HG03039 (cell line): ENCODE measurements around the gene PRSS8.

Experiments used
- ATAC-seq: cut with Tn5 transposase; IDR thresholded peaks from one replicate; pipeline ENCODE4 v1.9.1; 2021; ENCODE audit warnings: mild to moderate bottlenecking, moderate library complexity; ENCODE audit not compliant: unreplicated experiment

The PRSS8 gene

DNA sequence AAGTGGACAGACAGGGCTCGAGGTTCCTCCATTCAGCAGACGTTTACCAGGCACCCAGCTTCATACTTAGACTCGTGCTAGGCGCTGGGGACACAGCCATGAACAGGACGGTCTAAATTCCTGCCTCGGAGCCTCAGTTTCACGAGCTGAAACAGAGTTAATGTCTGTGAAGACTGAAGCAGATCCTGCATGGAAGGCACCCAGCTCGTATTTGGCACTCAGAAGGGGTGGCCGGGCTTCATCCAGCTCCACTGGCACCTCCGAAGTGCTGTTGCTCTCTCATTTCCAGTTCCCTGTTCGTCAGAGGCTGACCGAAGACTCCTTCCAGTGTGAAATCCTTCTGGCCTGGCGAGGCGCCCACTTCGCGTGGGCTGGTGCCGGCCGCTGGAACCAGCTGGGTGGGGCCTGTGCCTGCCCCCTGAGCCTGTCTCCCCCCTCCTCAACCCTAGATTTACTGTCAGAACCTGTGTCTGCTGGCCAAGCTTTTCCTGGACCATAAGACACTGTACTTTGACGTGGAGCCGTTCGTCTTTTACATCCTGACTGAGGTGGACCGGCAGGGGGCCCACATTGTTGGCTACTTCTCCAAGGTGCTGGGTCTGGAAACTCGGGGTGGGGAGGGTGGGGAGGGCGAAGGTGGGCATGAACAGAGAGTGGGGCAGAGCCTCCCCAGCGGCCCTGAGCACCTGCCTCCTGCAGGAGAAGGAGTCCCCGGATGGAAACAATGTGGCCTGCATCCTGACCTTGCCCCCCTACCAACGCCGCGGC lies 5.8 kb downstream of the PRSS8 start:
- no peak for ATAC-seq

DNA sequence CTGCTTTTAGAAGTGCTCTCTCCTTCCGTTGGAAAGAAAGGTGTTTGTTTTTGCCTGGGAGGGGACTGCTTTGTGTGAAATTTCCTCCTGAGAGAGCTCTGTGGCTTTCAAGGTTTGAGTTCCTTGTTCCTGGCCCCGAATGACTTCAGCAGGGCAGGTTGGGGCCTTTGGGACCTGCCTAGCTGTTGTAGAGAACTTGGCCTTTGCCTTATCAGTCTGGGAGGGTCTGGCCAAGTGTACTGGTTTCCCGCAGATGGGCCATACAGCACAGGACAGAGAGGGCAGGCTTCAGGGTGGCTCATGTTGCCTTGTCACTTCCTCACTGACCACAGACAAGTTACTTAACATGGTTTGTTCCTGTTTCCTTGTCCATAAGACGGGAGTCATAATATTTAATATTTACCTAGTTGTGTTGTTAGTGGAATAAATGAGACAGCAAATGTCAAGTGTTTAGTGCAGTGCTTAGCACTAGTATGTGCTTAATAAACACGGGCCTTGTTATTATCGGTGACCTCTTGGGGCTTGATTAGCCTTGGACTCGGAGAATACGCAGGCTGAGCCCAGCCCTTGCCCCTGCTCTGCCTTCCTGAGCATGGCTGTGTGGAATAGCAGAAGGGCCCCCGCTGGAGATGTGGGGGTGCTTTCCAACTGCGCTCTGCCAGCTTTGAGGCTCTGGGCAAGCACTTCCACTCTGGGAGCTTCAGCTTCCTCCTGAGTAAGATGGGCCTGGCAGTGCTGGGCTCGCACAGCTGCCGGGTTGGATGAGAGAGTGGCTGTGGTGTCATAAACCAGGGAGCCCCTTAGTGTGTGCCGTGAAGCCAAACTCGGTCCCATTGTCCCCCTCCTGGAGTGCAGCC lies 6.6 kb downstream of the PRSS8 start:
- ATAC-seq, result no peak

- ATAC-seq, result no peak
These were observed 8.3 kb downstream of the PRSS8 start for GRCh38 chr16:31127182-31127581.

DNA sequence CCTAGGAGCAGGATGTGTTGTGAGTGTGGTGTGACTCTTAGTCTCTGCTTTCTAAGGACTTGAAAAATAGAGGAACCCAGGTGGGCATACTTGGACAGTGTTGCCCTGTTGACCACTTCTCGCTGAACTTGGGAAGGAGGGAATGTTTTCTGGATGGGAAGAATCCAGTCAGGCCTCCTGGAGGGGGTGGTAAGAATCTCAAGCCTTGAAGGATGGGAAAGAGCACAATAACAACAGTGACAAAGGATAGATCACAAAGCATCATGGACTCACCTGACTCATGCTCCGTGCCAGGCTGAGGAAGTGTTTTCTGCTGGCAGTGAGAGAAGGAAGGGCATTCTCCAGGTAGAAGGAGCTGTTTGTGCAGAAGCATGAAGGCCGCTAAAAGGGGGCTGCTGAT lies 9.7 kb downstream of the PRSS8 start:
- ATAC-seq, result no peak

GRCh38 chr16:31120129-31120528 lies 15.4 kb downstream of the PRSS8 start:
- no peak for ATAC-seq

GRCh38 chr16:31118223-31119155 lies 17.0 kb downstream of the PRSS8 start:
- ATAC-seq, result no peak

GRCh38 chr16:31117384-31118222 lies 17.9 kb downstream of the PRSS8 start, which contains the start of gene KAT8:
Gene KAT8, plus strand, starts transcription at chr16:31117664. Its CDS starts 18 bp downstream, at chr16:31117682.
- peak; percentile 81 for ATAC-seq

DNA sequence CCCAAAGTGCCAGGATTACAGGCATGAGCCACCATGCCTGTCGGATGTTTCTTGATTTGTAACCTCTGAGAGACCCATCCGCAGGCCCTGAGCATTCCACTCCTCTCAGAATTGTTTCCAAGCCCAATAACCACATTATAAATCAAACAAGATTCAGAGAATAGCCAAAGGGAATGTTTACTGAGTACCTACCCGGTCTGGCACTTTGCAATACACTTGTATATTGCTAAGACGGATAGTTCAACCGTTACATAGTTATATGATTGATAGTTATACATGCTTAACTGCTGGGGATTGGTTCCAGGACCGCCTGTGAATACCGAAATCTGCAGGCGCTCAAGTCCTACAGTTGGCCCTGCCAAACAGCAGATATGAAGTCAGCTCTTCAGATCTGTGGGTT lies 21.1 kb downstream of the PRSS8 start:
- ATAC-seq, result no peak

DNA sequence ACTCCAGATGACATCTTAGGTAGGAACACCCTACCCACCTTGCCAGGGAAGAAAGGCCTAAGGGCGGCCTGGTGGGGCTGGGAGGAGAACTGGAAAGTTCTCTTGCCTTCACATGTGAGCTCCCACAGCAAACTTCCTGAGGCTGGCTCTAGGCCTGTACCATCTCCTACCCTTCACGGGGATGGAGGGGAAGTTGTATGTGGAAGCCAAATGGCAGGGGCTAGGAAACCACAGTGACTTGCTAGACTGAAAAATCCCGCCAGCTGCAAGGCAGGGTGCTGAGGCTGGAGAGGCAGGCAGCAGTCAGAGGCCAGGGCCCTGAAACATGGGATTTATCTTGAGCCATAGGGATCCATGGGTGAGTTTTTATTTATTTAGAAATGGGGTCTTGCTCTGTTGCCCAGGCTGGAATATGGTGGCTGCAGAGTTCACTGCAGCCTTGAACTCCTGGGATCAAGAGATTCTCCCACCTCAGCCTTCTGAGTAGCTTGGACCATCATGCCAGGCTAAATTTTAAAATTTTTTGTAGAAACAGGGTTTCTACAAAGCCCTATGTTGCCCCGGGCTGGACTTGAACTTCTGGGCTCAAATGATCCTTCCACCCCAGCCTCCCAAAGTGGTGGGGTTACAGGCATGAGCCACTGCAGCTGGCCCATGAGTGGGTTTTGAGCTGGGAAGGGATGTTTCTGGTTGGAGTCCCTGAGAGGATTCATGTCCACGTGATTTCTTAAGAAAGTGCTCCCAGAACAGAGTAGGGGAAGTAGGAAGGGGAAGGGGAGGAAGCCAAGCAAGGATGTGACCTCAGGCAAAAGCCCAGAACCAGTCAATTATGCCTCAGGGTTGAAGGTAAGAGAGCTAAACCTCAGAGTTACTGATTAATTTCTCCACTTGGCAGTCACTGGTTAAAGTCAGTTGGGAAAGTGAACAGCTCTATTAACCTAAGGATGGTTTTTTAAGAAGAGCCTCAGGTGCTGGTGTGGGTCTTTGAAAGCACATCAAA lies 22.1 kb downstream of the PRSS8 start:
- ATAC-seq, result no peak

- no peak for ATAC-seq
These were observed 22.8 kb downstream of the PRSS8 start for GRCh38 chr16:31112711-31113110.

GRCh38 chr16:31111881-31112466 lies 23.6 kb downstream of the PRSS8 start:
- ATAC-seq, result no peak

DNA sequence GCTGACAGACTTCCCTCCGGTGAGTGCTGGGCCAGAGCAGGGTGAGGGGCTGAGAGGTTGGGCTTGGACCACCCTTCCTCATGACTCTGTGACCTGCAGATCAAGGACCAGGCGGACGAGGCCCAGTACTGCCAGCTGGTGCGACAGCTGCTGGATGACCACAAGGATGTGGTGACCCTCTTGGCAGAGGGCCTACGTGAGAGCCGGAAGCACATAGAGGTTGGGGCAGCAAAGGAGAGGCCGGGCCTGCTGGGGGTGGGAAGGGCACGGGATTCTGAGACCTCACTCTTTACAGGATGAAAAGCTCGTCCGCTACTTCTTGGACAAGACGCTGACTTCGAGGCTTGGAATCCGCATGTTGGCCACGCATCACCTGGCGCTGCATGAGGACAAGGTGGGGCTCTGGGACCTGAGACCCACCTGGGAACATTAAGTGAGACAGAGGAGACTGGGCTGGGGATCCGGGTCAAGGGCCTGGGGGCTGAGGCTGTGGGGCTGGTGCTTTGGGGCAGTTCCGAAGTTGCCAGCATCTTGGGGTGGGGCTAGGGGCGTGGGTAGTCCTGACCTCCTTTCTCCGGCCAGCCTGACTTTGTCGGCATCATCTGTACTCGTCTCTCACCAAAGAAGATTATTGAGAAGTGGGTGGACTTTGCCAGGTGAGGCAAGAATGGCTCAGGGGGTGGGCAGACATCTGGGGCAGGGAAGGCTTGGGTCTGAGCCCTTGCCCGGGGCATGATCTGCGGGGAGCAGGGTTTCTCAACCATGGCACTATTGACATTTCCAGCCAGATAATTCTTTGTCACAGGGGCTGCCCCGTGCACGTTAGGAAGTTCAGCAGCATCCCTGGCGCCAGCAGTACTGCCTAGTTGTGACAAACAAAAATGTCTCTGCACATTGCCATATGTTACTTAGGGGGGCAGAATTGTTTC lies 25.2 kb downstream of the PRSS8 start:
- no peak for ATAC-seq

GRCh38 chr16:31109622-31110021 lies 25.9 kb downstream of the PRSS8 start:
- ATAC-seq, result no peak

DNA sequence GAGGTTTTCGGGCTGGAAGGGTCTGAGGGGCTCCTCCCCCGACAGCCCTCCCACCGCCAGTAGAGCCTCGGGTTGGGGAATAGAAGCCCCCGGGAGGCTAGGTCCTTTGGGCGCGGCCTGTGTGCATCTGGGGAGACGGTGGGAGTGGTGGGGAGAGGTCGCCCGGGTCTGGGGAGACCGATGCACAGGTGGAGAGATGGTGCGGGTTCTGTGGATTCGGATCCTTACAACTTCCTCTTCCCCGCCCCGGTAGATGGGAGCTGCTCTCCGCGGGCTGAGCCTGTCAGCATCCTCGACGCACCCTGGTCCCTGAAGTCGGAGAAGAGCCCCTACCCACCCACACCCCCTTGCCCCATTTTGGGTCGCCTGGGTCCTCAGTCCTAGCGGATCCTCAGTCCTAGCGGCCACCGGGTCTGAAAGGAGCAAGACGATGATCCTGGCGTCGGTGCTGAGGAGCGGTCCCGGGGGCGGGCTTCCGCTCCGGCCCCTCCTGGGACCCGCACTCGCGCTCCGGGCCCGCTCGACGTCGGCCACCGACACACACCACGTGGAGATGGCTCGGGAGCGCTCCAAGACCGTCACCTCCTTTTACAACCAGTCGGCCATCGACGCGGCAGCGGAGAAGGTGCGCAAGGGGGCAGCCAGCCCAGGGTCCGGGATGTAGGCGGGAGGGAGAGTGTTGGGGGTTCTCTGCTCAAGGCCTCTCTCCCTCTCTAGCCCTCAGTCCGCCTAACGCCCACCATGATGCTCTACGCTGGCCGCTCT lies 26.6 kb downstream of the PRSS8 start:
- no peak for ATAC-seq

- peak; percentile 65 for ATAC-seq
These were observed 27.3 kb downstream of the PRSS8 start, which contains the start of gene BCKDK for GRCh38 chr16:31108035-31108793. Gene BCKDK, plus strand, starts transcription at chr16:31108386. Its CDS starts 838 bp downstream, at chr16:31109224.

DNA sequence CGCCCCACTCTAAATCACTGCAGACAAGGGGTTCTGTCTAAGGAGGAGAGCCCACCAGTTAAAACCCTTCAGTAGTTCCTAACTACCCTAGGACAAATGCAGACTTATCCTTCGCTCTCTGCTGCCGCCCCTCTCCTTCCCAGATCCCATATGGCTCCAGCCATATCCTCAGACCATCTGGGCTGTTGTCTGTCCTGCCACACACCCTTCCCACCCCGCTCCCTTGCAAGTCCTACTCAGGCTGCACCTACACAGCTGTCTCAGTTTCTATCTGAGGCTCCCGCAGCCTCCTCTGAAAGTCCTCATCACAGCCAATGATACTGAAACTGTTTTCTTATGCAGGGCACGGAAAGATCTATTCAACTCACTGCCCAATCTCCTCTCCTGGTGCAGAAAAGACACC lies 28.1 kb downstream of the PRSS8 start:
- ATAC-seq, result no peak
